ENCODE results near the gene SEMA6A. TPM values are rescaled to one million over a fixed set of nuclear protein-coding genes. Genes with fewer than 3 reads are reported as not detected.

The SEMA6A gene
- total RNA-seq, 2 experiments from 2014 or later: not detected

GRCh38 chr5:116583862-116584222 lies 9.2 kb upstream of the SEMA6A start:
- Histone ChIP-seq H3K4me2 (ENCODE audit: low read length) (no peak overlapping the region), H3K9me3 (ENCODE audit: low read length) (no peaks in the 10 kb centered on the region), H3K79me2 (ENCODE audit: insufficient read depth, low read depth, low read length) (no peaks in the 10 kb centered on the region), H3K9me2 (ENCODE audit: insufficient read depth, low read length) (no peaks in the 10 kb centered on the region), H4K20me1 (ENCODE audit: insufficient read depth, low read length) (no peaks in the 10 kb centered on the region), H3K4me3 (ENCODE audit: low read depth, low read length, poor library complexity, severe bottlenecking) (no peak overlapping the region), H3K27ac (ENCODE audit: low read depth, low read length, poor library complexity, severe bottlenecking) (no peak overlapping the region), H3K4me1 (ENCODE audit: insufficient read depth, low read length, poor library complexity, severe bottlenecking) (no peaks in the 10 kb centered on the region), H3K36me3 (ENCODE audit: insufficient read depth, low read length) (no peaks in the 10 kb centered on the region), H2AFZ (ENCODE audit: low read length) (no peak overlapping the region)
- POLR2A ChIA-PET: interaction anchor here (0.7 kb wide), 1 partner anchor 1700 kb away, joined by 3 read pairs; no protein-coding TSS in a partner anchor
- CTCF ChIA-PET (ENCODE audit: unreplicated experiment): no interaction called here
- no peak for DNase-seq (ENCODE audit: low spot score)
- BruUV-seq (replicated peaks): no TSS peak
- intact Hi-C loops (cut with micrococcal nuclease; ENCODE audit: unreplicated experiment): no loop called here
- no peak for TF ChIP-seq EZH2phosphoT487 (IDR thresholded peaks at IDR 0.05; ENCODE audit: borderline replicate concordance, low read depth, low read length)
- TF ChIP-seq CTCF (conservative IDR thresholded peaks at IDR 0.05; ENCODE audit: low read length): no peak

GRCh38 chr5:116583085-116583861 lies 8.7 kb upstream of the SEMA6A start:
- TF ChIP-seq EZH2phosphoT487 (IDR thresholded peaks at IDR 0.05; ENCODE audit: borderline replicate concordance, low read depth, low read length) (no peak), CTCF (conservative IDR thresholded peaks at IDR 0.05; ENCODE audit: low read length) (no peak)
- Histone ChIP-seq H3K4me2 (ENCODE audit: low read length) (no peak overlapping the region), H3K4me3 (ENCODE audit: low read depth, low read length, poor library complexity, severe bottlenecking) (no peak overlapping the region), H3K36me3 (ENCODE audit: insufficient read depth, low read length) (no peaks in the 10 kb centered on the region), H4K20me1 (ENCODE audit: insufficient read depth, low read length) (no peaks in the 10 kb centered on the region), H3K9me2 (ENCODE audit: insufficient read depth, low read length) (no peaks in the 10 kb centered on the region), H3K79me2 (ENCODE audit: insufficient read depth, low read depth, low read length) (no peaks in the 10 kb centered on the region), H2AFZ (ENCODE audit: low read length) (no peak overlapping the region), H3K9me3 (ENCODE audit: low read length) (no peaks in the 10 kb centered on the region), H3K27ac (ENCODE audit: low read depth, low read length, poor library complexity, severe bottlenecking) (no peak overlapping the region), H3K4me1 (ENCODE audit: insufficient read depth, low read length, poor library complexity, severe bottlenecking) (no peaks in the 10 kb centered on the region)
- POLR2A ChIA-PET: interaction anchor here (0.6 kb wide), 1 partner anchor 663 kb away, joined by 3 read pairs; no protein-coding TSS in a partner anchor
- no peak for DNase-seq (ENCODE audit: low spot score)
- no TSS peak for BruUV-seq (replicated peaks)
- intact Hi-C loops (cut with micrococcal nuclease; ENCODE audit: unreplicated experiment): no loop called here
- CTCF ChIA-PET (ENCODE audit: unreplicated experiment): no interaction called here

GRCh38 chr5:116581910-116582309 lies 7.3 kb upstream of the SEMA6A start:
- Histone ChIP-seq H3K36me3 (ENCODE audit: insufficient read depth, low read length) (no peaks in the 10 kb centered on the region), H3K4me2 (ENCODE audit: low read length) (no peak overlapping the region), H3K4me1 (ENCODE audit: insufficient read depth, low read length, poor library complexity, severe bottlenecking) (no peaks in the 10 kb centered on the region), H3K9me2 (ENCODE audit: insufficient read depth, low read length) (no peaks in the 10 kb centered on the region), H3K79me2 (ENCODE audit: insufficient read depth, low read depth, low read length) (no peaks in the 10 kb centered on the region), H2AFZ (ENCODE audit: low read length) (no peak overlapping the region), H3K4me3 (ENCODE audit: low read depth, low read length, poor library complexity, severe bottlenecking) (no peak overlapping the region), H4K20me1 (ENCODE audit: insufficient read depth, low read length) (no peaks in the 10 kb centered on the region), H3K9me3 (ENCODE audit: low read length) (no peaks in the 10 kb centered on the region), H3K27ac (ENCODE audit: low read depth, low read length, poor library complexity, severe bottlenecking) (no peak overlapping the region)
- no TSS peak for BruUV-seq (replicated peaks)
- no peak for TF ChIP-seq EZH2phosphoT487 (IDR thresholded peaks at IDR 0.05; ENCODE audit: borderline replicate concordance, low read depth, low read length)
- TF ChIP-seq CTCF (conservative IDR thresholded peaks at IDR 0.05; ENCODE audit: low read length): no peak
- DNase-seq (ENCODE audit: low spot score): no peak
- intact Hi-C loops (cut with micrococcal nuclease; ENCODE audit: unreplicated experiment): no loop called here
- CTCF ChIA-PET (ENCODE audit: unreplicated experiment): no interaction called here
- POLR2A ChIA-PET: no interaction called here
